Astrocyte of the spinal cord (primary cell): Measurements from ENCODE around the gene KCNF1.

Experiments
- DNase-seq: peaks from one replicate; pipeline ENCODE4 v3.0.0; 2011; ENCODE audit warnings: low read depth, low spot score
- H3K4me3 ChIP-seq: 2 replicates; pipeline ENCODE4 v1.5.1; 2011; ENCODE audit warnings: low read depth, mild to moderate bottlenecking, low read length, moderate library complexity
- in situ Hi-C: cut with HindIII; loops from 2 replicates; pipeline ENCODE4 v1.10.0; 2017; ENCODE audit warnings: low sequenced_read_pairs
- TF ChIP-seq, protein P1 (sequence below): IDR thresholded peaks from 2 replicates; pipeline ENCODE4 v1.5.1; 2012; ENCODE audit warnings: low read depth, mild to moderate bottlenecking, low read length, inconsistent platforms

KCNF1 gene

DNA sequence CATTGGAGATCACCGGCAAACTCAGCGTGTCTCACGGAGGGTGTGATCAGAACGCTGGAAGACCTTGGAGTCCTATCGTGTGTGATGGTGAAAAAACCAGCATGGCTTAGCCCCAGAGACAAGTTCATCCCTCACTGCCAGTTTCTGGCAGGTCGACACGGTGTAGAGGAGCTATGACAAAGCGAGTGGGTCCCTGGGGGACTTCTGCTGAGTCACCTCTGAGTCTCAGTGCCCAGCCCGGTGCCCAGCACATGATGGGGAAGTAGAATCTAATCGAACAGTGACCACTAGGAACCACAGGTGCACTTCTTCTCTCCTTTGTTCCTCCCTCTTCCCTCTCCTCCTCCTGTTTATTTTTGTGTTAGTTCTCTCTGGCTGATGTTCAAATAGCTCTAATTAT, 45.9 kb upstream of the KCNF1 start:
- TF ChIP-seq, protein P1, sequence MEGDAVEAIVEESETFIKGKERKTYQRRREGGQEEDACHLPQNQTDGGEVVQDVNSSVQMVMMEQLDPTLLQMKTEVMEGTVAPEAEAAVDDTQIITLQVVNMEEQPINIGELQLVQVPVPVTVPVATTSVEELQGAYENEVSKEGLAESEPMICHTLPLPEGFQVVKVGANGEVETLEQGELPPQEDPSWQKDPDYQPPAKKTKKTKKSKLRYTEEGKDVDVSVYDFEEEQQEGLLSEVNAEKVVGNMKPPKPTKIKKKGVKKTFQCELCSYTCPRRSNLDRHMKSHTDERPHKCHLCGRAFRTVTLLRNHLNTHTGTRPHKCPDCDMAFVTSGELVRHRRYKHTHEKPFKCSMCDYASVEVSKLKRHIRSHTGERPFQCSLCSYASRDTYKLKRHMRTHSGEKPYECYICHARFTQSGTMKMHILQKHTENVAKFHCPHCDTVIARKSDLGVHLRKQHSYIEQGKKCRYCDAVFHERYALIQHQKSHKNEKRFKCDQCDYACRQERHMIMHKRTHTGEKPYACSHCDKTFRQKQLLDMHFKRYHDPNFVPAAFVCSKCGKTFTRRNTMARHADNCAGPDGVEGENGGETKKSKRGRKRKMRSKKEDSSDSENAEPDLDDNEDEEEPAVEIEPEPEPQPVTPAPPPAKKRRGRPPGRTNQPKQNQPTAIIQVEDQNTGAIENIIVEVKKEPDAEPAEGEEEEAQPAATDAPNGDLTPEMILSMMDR: no peak
- in situ Hi-C loops: no loop called here
- DNase-seq: no peak
- no peak overlapping the region for H3K4me3 ChIP-seq

DNA sequence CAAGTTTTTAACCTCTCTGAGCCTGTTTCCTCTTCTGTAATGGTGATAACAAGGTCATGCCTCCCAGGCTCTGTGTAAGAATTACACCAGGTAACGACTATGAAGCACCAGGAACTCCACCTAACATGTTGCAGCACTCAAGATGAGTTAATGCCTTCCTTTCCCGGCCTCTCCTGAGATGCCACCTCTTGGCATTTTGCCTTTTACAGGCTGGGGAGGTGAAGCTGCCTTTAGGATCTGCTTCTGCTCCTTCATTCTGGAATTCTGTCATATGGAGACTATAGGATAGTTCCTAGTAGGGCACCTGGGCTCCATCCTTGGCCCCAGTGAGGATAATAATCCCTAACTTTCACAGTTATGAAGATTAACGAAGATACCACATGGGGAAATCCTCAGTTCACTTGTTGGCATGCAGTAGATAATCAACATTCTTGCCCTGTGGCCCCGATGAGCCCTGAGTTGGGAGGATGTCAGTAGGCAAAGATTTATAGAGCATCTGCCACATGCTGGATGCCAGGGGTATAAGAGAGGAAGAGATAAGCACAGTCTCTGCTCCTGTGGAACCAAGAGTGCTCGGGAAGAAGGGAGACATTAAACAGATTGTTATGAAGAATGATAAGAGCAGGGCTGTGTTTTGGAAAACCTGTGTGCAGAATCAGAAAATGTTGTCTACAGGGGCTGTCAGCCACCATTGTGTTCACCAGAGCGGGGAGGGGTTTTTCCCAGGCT, 43.9 kb upstream of the KCNF1 start:
- TF ChIP-seq, protein P1: no peak
- in situ Hi-C loops: no loop called here
- no peak for DNase-seq
- no peak overlapping the region for H3K4me3 ChIP-seq

DNA sequence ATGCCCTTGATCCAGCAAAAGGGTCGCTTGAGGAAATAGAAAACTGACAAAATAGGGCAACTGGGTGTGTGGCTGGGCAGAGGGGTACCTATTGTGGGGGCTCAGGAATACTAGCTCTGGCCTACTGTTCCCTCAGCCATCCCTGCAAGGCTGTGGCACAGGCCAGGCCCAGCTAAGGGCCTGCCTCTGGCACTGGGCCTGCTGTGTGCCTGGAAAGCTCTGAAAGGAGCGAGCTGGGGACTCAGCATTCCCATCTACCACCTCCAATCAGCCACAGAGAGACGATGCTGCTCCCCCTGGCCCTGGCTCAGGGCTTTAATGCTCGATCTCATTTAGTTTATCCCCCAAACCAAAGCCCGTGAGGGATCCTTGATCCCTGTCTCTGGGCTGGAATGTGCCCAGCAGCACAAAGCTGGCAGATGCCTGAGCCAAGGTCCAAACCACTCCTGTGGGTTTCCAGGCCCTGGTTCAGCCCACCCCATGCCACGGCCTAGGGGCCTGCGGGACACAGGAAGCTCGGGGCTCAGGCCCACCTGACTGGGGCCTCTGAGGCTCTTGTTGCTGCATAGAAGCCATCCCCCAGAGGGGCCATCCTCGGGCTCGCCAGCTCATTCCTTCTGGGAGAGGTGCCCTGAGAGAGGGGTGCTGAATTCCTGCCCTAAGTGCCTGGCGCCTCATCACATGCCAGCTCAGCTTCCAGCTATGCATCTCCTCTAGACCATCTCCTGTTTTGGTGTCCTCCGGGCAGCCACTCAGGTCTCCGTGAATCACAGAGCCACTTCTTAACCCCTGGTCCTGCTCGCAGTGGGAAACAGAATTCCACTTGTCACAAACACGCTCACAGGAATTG, 43.0 kb upstream of the KCNF1 start:
- in situ Hi-C loops: no loop called here
- TF ChIP-seq, protein P1: no peak

DNA sequence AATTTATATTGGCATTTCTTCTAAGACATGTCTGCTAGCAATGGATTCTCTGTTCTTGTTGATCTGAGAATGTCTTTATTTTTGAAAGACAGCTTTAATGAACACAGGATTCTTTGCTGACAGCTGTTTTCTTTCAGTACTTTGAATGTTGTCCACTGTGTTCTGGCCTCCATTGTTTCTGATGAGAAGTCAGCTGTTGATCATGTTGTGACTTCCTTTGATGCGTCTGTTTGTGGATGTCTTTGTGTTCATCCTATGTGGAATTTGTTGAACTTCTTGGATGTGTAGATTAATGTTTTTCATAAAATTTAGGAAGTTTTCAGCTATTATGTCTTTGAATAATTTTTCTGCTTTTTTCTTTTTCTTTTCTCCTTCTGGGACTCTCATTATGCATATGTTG, 39.8 kb upstream of the KCNF1 start:
- no peak for DNase-seq
- in situ Hi-C loops: no loop called here
- no peak overlapping the region for H3K4me3 ChIP-seq
- TF ChIP-seq, protein P1: no peak

More for the DNA sequence above, 43.0 kb upstream of the KCNF1 start:
- peak; percentile 13 for DNase-seq
- H3K4me3 ChIP-seq: no peak overlapping the region

DNA sequence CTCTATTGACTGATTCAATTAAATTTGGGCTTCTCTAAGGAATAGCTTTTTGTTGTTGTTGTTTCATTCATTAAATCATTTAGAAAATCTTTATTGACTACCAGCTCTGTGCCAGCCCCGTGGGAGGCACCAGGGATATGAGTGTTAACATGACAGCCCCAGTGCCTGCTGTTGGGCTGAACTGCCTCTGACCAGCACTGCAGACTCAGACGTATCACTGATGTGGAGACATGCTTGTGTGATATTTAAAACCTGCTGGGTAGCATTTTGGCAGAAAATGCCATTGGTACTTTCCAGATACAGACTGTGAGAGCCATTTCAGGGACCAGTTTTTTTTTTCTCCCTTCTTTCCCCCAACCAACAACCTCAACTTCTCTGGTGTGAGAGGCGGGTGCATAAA, 38.6 kb upstream of the KCNF1 start:
- no peak for DNase-seq
- H3K4me3 ChIP-seq: no peak overlapping the region
- TF ChIP-seq, protein P1: no peak
- in situ Hi-C loops: no loop called here

DNA sequence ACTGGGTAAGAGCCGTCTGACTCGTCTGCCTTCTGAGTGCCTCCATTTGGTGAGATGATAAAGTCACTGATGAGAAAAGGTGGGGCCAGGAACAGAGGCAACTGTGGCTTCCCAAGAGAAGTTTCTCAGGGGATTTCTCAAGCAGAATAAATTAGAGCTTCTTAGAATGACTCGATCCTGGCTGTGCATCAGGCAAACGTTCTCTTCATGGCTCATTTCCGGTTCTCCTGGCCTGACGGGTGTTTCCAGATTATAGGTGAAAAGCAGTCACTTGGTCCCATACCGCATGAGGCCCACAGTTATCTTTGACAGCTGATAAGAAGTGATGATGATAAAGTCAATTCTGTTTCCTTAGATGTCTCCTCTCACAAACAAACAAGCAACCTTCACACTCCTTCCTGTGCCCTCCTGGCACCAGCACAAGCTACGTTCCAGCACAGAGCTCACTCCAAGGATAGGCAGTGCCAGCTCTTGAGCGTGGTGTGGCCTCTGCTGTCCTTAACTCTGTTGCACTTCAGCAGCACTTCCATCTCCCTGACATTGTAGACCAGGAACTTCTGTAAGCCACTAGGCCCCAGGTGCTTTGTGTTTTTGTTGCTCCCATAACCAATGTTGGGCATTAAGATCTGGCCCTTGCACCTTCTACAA, 37.8 kb upstream of the KCNF1 start:
- in situ Hi-C loops: no loop called here
- TF ChIP-seq, protein P1: no peak
- no peak for DNase-seq
- H3K4me3 ChIP-seq: no peak overlapping the region
